HCT116 (cell line): ENCODE data around the gene GRIA4. TPM values are rescaled to one million over a fixed set of nuclear protein-coding genes. Genes with fewer than 3 reads are reported as not detected.

ENCODE experiments used
- ATAC-seq: fragments of 200-7000 bp; cut with Tn5 transposase; 2 replicates; pipeline ENCODE4 v1.9.1; 2020; ENCODE audit warnings: mild to moderate bottlenecking, moderate library complexity
- BruUV-seq: library from RNA; stranded (reverse); fragments of 400-500 nt; replicated peaks from 2 replicates; lab custom pipeline; 2021; lab: Mats Ljungman, UMichigan
- CTCF ChIA-PET: fragments of 300-600 bp; sonication (Branson Sonifier 250); formaldehyde crosslinking; loops from one replicate; lab custom pipeline; 2021; ENCODE audit warnings: antibody characterized with exemption; lab: Charles Lee
- POLR2A ChIA-PET: fragments of 300-600, 350-600 bp; sonication (Branson Sonifier 250); formaldehyde crosslinking; loops from one replicate; lab custom pipeline; 2021; ENCODE audit warnings: antibody characterized with exemption; lab: Charles Lee
- RAD21 ChIA-PET, 2 experiments: fragments of 300-600 bp; sonication (Branson Sonifier 250); formaldehyde crosslinking; loops; one replicate each; lab custom pipeline; 2023; ENCODE audit warnings: low total read pairs in 2 of 2; ENCODE audit not compliant: uncharacterized antibody in 2 of 2, unreplicated experiment in 2 of 2, low non-redundant PET in 1 of 2; lab: Charles Lee
- DNase-seq: peaks from one replicate; pipeline ENCODE4 v3.0.0-alpha.2; 2010; ENCODE audit warnings: low read depth, low spot score
- H2AFZ ChIP-seq: fragments of 200-600 bp; shearing (Covaris generic), sonication (generic); 2 replicates; pipeline ENCODE4 v1.6.1; 2017; ENCODE audit warnings: low read depth, mixed run types, mixed read lengths, antibody characterized with exemption, low read length; ENCODE audit not compliant: poor library complexity, severe bottlenecking
- H3K27ac ChIP-seq: 2 replicates; pipeline ENCODE4 v1.5.1; 2012; ENCODE audit warnings: low read depth, low read length
- H3K27me3 ChIP-seq: fragments of 200-600 bp; sonication (generic); 2 replicates; pipeline ENCODE4 v1.6.1; 2016; ENCODE audit warnings: mixed run types, low read length, mixed read lengths; ENCODE audit not compliant: insufficient read depth
- H3K36me3 ChIP-seq, 2 experiments: fragments of 200-500 bp in 1 of 2; fragments of 200-600 bp in 1 of 2; sonication (Bioruptor generic) in 1 of 2; sonication (generic) in 1 of 2; 2 replicates each; pipeline versions ENCODE4 v1.5.1 to v1.6.1; 2014 to 2016; ENCODE audit warnings: low read length in 2 of 2, inconsistent platforms in 1 of 2, mixed read lengths in 1 of 2, mixed run types in 1 of 2; ENCODE audit not compliant: insufficient read depth in 2 of 2, control insufficient read depth in 1 of 2
- H3K4me1 ChIP-seq, 2 experiments: fragments of 200-600 bp in 1 of 2; sonication (generic) in 1 of 2; 2 replicates each; pipeline versions ENCODE4 v1.5.1 to v1.6.1; 2012 to 2017; ENCODE audit warnings: low read length in 2 of 2, inconsistent platforms in 1 of 2, mild to moderate bottlenecking in 1 of 2, mixed read lengths in 1 of 2, mixed run types in 1 of 2, moderate library complexity in 1 of 2; ENCODE audit not compliant: insufficient read depth in 2 of 2, control insufficient read depth in 1 of 2
- H3K4me2 ChIP-seq: fragments of 200-600 bp; sonication (generic); 2 replicates; pipeline ENCODE4 v1.6.1; 2017; ENCODE audit warnings: mixed run types, low read length, mixed read lengths
- H3K4me3 ChIP-seq, 2 experiments: fragments of 200-600 bp in 1 of 2; sonication (generic) in 1 of 2; replicated peaks in 1 of 2; 2 replicates each; pipeline ENCODE4 v1.5.1; 2011 to 2016; ENCODE audit warnings: low read length in 2 of 2, control low read depth in 1 of 2, low read depth in 1 of 2, mild to moderate bottlenecking in 1 of 2, mixed read lengths in 1 of 2, mixed run types in 1 of 2
- H3K79me2 ChIP-seq: fragments of 200-600 bp; sonication (generic); 2 replicates; pipeline ENCODE4 v1.6.1; 2017; ENCODE audit warnings: mild to moderate bottlenecking, mixed run types, low read length, moderate library complexity, mixed read lengths; ENCODE audit not compliant: insufficient read depth
- H3K9ac ChIP-seq: fragments of 200-600 bp; sonication (generic); 2 replicates; pipeline ENCODE4 v1.6.1; 2016; ENCODE audit warnings: low read length, mixed read lengths
- H3K9me2 ChIP-seq: fragments of 200-600 bp; sonication (generic), shearing (Covaris generic); 2 replicates; pipeline ENCODE4 v1.6.1; 2017; ENCODE audit warnings: mixed run types, mild to moderate bottlenecking, moderate library complexity; ENCODE audit not compliant: insufficient read depth
- H3K9me3 ChIP-seq, 2 experiments: fragments of 200-500 bp in 1 of 2; fragments of 200-600 bp in 1 of 2; sonication (Bioruptor generic) in 1 of 2; sonication (generic) in 1 of 2; 2 replicates each; pipeline ENCODE4 v1.6.1; 2014 to 2017; ENCODE audit warnings: low read length in 2 of 2, mixed read lengths in 2 of 2, inconsistent platforms in 1 of 2, low read depth in 1 of 2, mild to moderate bottlenecking in 1 of 2, mixed run types in 1 of 2, moderate library complexity in 1 of 2; ENCODE audit not compliant: control insufficient read depth in 1 of 2, insufficient read depth in 1 of 2
- H4K20me1 ChIP-seq: fragments of 200-600 bp; sonication (generic), shearing (Covaris generic); 2 replicates; pipeline ENCODE4 v1.6.1; 2017; ENCODE audit warnings: mixed run types, mild to moderate bottlenecking, moderate library complexity; ENCODE audit not compliant: insufficient read depth
- CBX3 ChIP-seq: IDR thresholded peaks from 2 replicates; pipeline ENCODE4 v1.6.1; 2012; ENCODE audit warnings: low read depth
- CEBPB ChIP-seq: IDR thresholded peaks from 2 replicates; pipeline ENCODE4 v1.6.1; 2012; ENCODE audit warnings: low read depth
- EZH2phosphoT487 ChIP-seq: fragments of 200-600 bp; IDR thresholded peaks from 2 replicates; pipeline ENCODE4 v1.6.1; 2018; ENCODE audit warnings: antibody characterized with exemption, borderline replicate concordance
- FOSL1 ChIP-seq: IDR thresholded peaks from 2 replicates; pipeline ENCODE4 v1.6.1; 2012; ENCODE audit warnings: low read depth
- JUND ChIP-seq: IDR thresholded peaks from 2 replicates; pipeline ENCODE4 v1.6.1; 2012
- RAD21 ChIP-seq: IDR thresholded peaks from 2 replicates; pipeline ENCODE4 v1.6.1; 2012; ENCODE audit warnings: low read depth, mild to moderate bottlenecking
- TCF7L2 ChIP-seq: IDR thresholded peaks from 2 replicates; pipeline ENCODE4 v1.7.0; 2011; ENCODE audit warnings: borderline replicate concordance, inconsistent platforms; ENCODE audit not compliant: insufficient read depth, insufficient read length; ENCODE audit errors: extremely low read depth
- YY1 ChIP-seq: IDR thresholded peaks from 2 replicates; pipeline ENCODE4 v1.6.1; 2011; ENCODE audit warnings: low read length, low read depth, moderate library complexity, mild to moderate bottlenecking; ENCODE audit not compliant: insufficient replicate concordance; ENCODE audit errors: extremely low read depth
- ZFX ChIP-seq: fragments of 450-650 bp; IDR thresholded peaks from 2 replicates; pipeline ENCODE4 v1.6.1; 2017
- intact Hi-C: fragments of 100-400 bp; cut with micrococcal nuclease; formaldehyde crosslinking; loops from 2 replicates; pipeline ENCODE4 v1.10.0; 2022
- total RNA-seq: library from RNA; stranded (reverse); gene quantifications from one replicate; pipeline ENCODE4 v1.2.1, GENCODE V29; 2021; ENCODE audit not compliant: unreplicated experiment
- TF ChIP-seq, protein P1 (sequence below): IDR thresholded peaks from 2 replicates; pipeline ENCODE4 v1.6.1; 2012; ENCODE audit warnings: low read depth
- TF ChIP-seq, protein P2 (sequence below): IDR thresholded peaks from 2 replicates; pipeline ENCODE4 v1.6.1; 2012
- TF ChIP-seq, protein P3 (sequence below), 3 experiments: fragments of 200-600 bp in 1 of 3; sonication (generic) in 1 of 3; IDR thresholded peaks in 2 of 3; conservative IDR thresholded peaks in 1 of 3; 2 replicates each; pipeline ENCODE4 v1.5.1; 2012 to 2017; ENCODE audit warnings: low read depth in 2 of 3, low read length in 2 of 3, antibody characterized with exemption in 1 of 3, borderline replicate concordance in 1 of 3, control low read depth in 1 of 3, mild to moderate bottlenecking in 1 of 3, mixed read lengths in 1 of 3, mixed run types in 1 of 3, moderate library complexity in 1 of 3; ENCODE audit not compliant: insufficient read depth in 1 of 3

The GRIA4 gene
- total RNA-seq, 1 experiment from 2014 or later: not detected

DNA sequence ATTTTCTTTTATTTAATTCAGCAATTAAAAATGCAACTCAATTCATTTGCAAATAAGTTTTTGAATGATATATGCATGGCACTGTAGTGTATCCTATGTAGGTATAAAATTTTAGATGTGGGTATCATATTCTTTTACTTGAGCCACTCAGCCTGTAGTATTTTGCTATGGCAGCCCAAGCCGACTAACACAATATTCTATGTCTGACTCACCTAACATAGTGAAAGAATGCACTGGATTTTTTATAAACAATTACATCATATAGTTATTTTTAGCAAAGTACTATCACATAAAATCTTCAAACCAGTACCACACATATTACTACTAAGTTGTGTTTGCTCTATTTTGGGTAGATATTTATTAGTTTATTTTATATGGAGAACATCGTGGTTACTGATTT lies 21.9 kb upstream of the GRIA4 start (continued):
- TF ChIP-seq, protein P1, sequence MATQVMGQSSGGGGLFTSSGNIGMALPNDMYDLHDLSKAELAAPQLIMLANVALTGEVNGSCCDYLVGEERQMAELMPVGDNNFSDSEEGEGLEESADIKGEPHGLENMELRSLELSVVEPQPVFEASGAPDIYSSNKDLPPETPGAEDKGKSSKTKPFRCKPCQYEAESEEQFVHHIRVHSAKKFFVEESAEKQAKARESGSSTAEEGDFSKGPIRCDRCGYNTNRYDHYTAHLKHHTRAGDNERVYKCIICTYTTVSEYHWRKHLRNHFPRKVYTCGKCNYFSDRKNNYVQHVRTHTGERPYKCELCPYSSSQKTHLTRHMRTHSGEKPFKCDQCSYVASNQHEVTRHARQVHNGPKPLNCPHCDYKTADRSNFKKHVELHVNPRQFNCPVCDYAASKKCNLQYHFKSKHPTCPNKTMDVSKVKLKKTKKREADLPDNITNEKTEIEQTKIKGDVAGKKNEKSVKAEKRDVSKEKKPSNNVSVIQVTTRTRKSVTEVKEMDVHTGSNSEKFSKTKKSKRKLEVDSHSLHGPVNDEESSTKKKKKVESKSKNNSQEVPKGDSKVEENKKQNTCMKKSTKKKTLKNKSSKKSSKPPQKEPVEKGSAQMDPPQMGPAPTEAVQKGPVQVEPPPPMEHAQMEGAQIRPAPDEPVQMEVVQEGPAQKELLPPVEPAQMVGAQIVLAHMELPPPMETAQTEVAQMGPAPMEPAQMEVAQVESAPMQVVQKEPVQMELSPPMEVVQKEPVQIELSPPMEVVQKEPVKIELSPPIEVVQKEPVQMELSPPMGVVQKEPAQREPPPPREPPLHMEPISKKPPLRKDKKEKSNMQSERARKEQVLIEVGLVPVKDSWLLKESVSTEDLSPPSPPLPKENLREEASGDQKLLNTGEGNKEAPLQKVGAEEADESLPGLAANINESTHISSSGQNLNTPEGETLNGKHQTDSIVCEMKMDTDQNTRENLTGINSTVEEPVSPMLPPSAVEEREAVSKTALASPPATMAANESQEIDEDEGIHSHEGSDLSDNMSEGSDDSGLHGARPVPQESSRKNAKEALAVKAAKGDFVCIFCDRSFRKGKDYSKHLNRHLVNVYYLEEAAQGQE: no peak
- TF ChIP-seq, protein P2, sequence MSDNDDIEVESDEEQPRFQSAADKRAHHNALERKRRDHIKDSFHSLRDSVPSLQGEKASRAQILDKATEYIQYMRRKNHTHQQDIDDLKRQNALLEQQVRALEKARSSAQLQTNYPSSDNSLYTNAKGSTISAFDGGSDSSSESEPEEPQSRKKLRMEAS: no peak
- no peak for TF ChIP-seq ZFX
- no peak for TF ChIP-seq JUND
- no peak for TF ChIP-seq RAD21
- TF ChIP-seq FOSL1: no peak

DNA sequence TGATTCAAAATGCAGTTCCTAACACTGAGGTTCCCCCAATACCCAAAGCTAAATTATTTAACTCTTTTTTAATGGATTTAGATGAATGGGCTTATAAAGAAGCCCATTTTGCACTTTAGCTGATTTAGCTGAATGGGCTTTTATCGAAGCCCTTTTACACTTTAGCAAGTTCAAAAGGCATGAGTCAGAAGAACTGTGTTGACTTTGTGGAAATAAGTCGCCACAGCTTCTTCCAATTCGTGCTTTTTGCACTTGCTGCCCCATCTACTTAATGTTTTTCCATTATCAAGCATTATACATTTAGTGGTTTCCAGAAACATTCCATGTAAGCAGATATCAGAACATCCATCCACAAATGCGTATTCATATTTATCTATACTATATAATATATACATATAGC lies 20.5 kb upstream of the GRIA4 start:
- DNase-seq (no peak), ATAC-seq (no peak)
- H3K4me2 ChIP-seq: no peak overlapping the region
- no peaks in the 10 kb centered on the region for H3K9me3 ChIP-seq
- H3K4me3 ChIP-seq: no peak overlapping the region
- intact Hi-C loops: no loop called here
- no peak overlapping the region for H3K9ac ChIP-seq
- ChIA-PET CTCF (no interaction called here), POLR2A (no interaction called here), RAD21 (no interaction called here)
- H4K20me1 ChIP-seq: no peaks in the 10 kb centered on the region
- H3K9me2 ChIP-seq: no peaks in the 10 kb centered on the region
- H2AFZ ChIP-seq: no peak overlapping the region
- H3K36me3 ChIP-seq: no peaks in the 10 kb centered on the region
- no peak overlapping the region for H3K27ac ChIP-seq
- no TSS peak for BruUV-seq
- no peaks in the 10 kb centered on the region for H3K27me3 ChIP-seq
- H3K4me1 ChIP-seq: no peaks in the 10 kb centered on the region
- no peak for TF ChIP-seq TCF7L2
- TF ChIP-seq CEBPB: no peak
- TF ChIP-seq ZFX: no peak
- TF ChIP-seq FOSL1: no peak
- no peak for TF ChIP-seq YY1
- TF ChIP-seq EZH2phosphoT487: no peak
- TF ChIP-seq CBX3: no peak
- TF ChIP-seq, protein P3, sequence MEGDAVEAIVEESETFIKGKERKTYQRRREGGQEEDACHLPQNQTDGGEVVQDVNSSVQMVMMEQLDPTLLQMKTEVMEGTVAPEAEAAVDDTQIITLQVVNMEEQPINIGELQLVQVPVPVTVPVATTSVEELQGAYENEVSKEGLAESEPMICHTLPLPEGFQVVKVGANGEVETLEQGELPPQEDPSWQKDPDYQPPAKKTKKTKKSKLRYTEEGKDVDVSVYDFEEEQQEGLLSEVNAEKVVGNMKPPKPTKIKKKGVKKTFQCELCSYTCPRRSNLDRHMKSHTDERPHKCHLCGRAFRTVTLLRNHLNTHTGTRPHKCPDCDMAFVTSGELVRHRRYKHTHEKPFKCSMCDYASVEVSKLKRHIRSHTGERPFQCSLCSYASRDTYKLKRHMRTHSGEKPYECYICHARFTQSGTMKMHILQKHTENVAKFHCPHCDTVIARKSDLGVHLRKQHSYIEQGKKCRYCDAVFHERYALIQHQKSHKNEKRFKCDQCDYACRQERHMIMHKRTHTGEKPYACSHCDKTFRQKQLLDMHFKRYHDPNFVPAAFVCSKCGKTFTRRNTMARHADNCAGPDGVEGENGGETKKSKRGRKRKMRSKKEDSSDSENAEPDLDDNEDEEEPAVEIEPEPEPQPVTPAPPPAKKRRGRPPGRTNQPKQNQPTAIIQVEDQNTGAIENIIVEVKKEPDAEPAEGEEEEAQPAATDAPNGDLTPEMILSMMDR (IDR thresholded peaks at IDR 0.05 in 2 of 3, conservative IDR thresholded peaks at IDR 0.05 in 1 of 3; ENCODE audit: borderline replicate concordance in 1 of 3, insufficient read depth in 1 of 3, low read depth in 2 of 3, low read length in 2 of 3): no peak
- no peaks in the 10 kb centered on the region for H3K79me2 ChIP-seq
